GM12878 (cell line): ENCODE data around the gene CHKA.

Source experiments
- BCL11A ChIP-seq: IDR thresholded peaks from 2 replicates; pipeline ENCODE4 v1.6.1; 2011; ENCODE audit warnings: low read depth, low read length
- BCLAF1 ChIP-seq: fragments of 450-650 bp; IDR thresholded peaks from 2 replicates; pipeline ENCODE4 v1.6.1; 2017; ENCODE audit warnings: antibody characterized with exemption, mild to moderate bottlenecking, moderate library complexity
- BHLHE40 ChIP-seq, 2 experiments: fragments of 450-650 bp in 1 of 2; IDR thresholded peaks; 2 replicates each; pipeline ENCODE4 v1.6.1; 2011 to 2017; ENCODE audit warnings: low read depth in 2 of 2, borderline replicate concordance in 1 of 2, improper control_type of control experiment in 1 of 2, low read length in 1 of 2, mild to moderate bottlenecking in 1 of 2
- CTCF ChIP-seq, 3 experiments: IDR thresholded peaks in 2 of 3; conservative IDR thresholded peaks in 1 of 3; 2 replicates each; pipeline ENCODE4 v1.5.1; 2011; ENCODE audit warnings: low read depth in 3 of 3, low read length in 3 of 3, mild to moderate bottlenecking in 3 of 3, control low read depth in 2 of 3, moderate library complexity in 2 of 3, inconsistent platforms in 1 of 3, mixed read lengths in 1 of 3; ENCODE audit not compliant: control insufficient read depth in 2 of 3, insufficient read depth in 1 of 3; ENCODE audit errors: extremely low read depth in 1 of 3
- KDM1A ChIP-seq: fragments of 200-600 bp; sonication (generic); IDR thresholded peaks from 2 replicates; pipeline ENCODE4 v1.6.1; 2016; ENCODE audit warnings: borderline replicate concordance
- NR2C2 ChIP-seq: IDR thresholded peaks from 2 replicates; pipeline ENCODE4 v1.6.1; 2011; ENCODE audit warnings: borderline replicate concordance, low read depth; ENCODE audit not compliant: control insufficient read depth, insufficient read length
- SPI1 ChIP-seq: IDR thresholded peaks from 2 replicates; pipeline ENCODE4 v1.6.1; 2011; ENCODE audit warnings: low read depth, mild to moderate bottlenecking, low read length, moderate library complexity, borderline replicate concordance; ENCODE audit not compliant: insufficient read depth
- SUZ12 ChIP-seq: fragments of 200-600 bp; sonication (generic); IDR thresholded peaks from one replicate; pipeline ENCODE4 v1.6.1; 2018; ENCODE audit warnings: antibody characterized with exemption, mild to moderate bottlenecking; ENCODE audit not compliant: unreplicated experiment

- TF ChIP-seq BCL11A (no peak), KDM1A (no peak), NR2C2 (no peak), BCLAF1 (no peak), SPI1 (no peak), CTCF (IDR thresholded peaks at IDR 0.05 in 2 of 3, conservative IDR thresholded peaks at IDR 0.05 in 1 of 3; ENCODE audit: control insufficient read depth in 2 of 3, extremely low read depth in 1 of 3, insufficient read depth in 1 of 3, low read depth in 3 of 3, low read length in 3 of 3) (no peak), SUZ12 (no peak), BHLHE40 (IDR thresholded peaks at IDR 0.05; ENCODE audit: borderline replicate concordance in 1 of 2, low read depth in 2 of 2, low read length in 1 of 2) (no peak)
These were observed 55.3 kb downstream of the CHKA start for GRCh38 chr11:68065841-68066240.
